ENCODE data around the gene NGRN.

The NGRN gene, protein sequence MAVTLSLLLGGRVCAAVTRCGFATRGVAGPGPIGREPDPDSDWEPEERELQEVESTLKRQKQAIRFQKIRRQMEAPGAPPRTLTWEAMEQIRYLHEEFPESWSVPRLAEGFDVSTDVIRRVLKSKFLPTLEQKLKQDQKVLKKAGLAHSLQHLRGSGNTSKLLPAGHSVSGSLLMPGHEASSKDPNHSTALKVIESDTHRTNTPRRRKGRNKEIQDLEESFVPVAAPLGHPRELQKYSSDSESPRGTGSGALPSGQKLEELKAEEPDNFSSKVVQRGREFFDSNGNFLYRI

DNA sequence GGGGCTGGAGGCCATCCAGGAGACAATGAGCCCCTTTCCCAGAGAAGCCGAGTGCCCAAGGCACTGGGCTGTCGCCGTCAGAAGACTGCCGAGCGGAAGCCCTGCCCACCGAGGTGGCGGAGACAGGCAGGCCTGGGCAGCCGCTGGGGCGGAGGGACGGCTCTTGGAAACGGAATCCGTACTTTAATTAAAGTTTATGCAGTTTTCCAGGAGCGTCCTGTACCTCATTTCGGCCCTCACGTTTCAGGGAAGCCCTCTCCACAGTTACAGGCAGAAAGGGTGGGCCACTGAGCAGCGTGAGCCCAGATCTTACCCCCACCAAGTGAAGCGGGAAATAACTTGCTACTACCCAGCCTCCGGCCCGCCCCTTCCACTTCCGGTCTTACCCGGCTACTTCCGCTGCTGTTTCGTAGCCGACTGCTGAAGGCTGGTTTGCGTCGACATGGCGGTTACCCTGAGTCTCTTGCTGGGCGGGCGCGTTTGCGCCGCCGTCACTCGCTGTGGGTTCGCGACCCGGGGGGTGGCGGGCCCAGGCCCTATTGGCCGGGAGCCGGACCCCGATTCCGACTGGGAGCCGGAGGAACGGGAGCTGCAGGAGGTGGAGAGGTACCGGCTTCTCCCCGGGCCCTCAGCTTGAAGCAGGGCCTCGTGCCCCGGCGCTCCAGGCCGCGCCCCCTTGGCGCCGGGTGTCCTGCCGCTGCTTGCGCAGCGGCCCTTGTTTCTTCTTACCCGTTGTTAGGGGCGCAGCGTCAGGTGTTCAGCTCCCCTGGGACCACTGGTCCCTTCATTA, at the start of gene NGRN:
TSS of gene NGRN (plus strand) at position 402 of the 790 bp plus-strand sequence. CDS start at position 443, 41 bp downstream.
- peak; percentile 71 for DNase-seq

DNA sequence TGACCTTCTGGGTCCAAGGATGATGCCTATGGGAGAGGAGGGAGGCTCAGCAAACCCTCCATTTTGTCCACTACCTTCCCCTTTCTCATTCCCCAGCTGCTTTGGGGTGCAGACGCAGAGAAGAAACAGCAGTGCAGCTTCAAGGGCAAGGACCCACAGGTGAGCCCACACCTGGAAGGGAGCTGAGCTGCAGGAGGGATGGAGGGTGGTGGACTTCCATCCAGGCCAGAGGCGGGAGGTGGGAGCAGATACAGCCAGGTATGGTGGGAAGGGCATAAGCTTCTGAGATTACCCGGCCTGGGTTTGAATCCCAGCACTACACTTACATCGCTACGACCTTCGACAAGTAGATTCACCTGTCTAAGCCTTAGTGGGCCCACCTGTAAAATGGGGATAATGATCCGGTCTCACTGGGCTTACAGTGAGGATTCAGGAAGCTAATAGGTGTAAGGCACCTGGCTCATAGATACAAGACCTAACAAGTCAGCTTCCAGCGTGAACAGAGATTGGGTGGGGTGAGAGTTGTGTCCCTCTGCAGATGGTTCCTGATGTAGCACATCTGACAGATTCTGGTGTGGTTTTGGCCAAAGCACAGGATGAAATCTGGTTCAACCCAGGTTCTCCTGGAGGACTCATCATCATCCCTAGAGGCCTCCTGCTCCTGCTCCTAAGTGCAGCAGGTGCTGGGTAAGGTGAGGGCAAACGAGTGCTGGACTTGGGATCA, 47.6 kb upstream of the NGRN start:
- DNase-seq: no peak

DNA sequence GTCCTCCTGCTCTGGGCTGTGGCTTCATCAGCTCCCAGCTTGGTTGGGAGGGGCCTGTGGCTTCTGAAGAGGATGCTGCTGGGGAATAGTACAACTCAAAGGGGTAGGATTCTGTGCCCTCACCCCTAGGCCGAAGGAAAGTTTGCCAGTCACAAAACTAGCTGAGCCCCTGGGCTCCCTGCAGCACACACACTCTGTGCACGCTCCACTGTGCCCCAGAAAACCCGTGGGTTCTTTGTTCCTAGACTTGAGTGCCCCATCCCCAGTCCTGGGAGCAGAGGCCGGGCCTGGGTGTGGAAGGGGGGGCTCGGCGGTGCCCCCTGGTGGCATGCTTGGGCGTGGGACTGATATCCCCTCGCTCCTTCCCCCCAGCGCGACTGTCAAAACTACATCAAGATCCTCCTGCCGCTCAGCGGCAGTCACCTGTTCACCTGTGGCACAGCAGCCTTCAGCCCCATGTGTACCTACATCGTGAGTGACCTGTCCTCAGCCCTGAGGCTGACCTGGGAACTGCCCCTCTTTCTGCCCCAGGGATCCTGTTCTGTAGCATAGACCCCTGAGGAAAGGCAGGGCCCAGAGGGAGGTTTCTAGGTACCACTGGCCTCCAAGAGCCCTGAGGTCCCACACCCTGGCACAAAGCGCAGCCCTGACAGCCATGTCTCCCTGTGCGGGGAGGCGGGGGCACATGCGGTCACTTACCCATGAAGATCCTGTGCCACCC, 45.9 kb upstream of the NGRN start:
- no peak for DNase-seq

DNA sequence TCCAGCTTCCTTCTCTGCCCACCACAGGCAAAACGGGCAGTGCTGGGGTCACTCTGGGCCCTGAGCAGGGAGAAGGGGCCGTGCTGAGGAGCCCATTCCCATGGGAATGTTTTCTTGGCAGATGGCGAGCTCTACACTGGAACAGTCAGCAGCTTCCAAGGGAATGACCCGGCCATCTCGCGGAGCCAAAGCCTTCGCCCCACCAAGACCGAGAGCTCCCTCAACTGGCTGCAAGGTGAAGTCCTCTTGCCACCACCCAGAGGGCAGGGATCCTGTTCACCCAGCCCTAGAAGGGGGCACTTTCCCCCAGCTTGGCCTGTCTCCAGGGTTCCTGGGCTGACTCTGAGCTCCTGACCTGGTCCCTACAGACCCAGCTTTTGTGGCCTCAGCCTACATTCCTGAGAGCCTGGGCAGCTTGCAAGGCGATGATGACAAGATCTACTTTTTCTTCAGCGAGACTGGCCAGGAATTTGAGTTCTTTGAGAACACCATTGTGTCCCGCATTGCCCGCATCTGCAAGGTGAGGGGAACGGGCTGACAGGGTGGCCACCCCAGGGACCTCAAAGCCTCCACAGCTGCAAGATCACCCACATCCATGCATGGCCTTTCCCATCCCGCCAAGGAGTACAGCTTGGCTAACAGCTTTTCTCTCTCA, 44.1 kb upstream of the NGRN start:
- peak; percentile 5 for DNase-seq

DNA sequence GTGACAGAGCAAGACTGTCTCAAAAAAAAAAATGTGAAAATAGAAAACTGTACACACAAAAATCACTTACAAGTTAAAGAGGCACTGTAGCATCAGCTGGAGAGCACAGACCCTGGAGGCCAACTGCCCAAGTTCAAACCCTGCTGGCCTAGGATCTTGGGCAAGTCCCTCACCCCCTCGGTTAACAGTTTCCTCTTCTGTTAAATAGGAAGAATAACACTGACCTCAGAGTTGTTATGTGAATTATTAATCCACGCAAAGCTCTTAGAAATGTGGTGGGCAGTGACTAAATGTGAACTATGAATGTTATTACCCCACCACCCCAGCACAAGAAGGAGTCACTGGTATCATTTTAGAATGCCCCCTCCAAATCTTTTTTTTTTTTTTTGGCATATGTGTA, 42.9 kb upstream of the NGRN start:
- no peak for DNase-seq

DNA sequence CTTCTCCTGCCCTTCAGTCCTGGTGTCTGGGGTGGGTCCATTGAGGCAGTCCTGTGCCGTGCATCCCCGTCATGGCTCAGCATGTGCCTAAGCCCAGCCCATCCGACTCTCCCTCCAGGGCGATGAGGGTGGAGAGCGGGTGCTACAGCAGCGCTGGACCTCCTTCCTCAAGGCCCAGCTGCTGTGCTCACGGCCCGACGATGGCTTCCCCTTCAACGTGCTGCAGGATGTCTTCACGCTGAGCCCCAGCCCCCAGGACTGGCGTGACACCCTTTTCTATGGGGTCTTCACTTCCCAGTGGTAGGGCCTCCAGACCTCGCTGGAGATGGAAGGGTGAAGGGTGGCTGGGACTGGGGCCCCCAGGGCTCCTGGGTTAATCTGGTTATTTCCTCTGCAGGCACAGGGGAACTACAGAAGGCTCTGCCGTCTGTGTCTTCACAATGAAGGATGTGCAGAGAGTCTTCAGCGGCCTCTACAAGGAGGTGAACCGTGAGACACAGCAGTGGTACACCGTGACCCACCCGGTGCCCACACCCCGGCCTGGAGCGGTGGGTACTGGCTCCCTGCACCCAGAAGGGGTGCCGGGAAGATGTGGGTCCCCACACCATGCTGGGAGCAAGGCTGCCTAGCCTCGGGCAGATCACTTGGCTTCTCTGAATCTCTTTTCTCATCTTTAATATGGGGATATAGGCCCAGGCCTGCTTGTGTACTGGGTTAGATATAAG, 41.9 kb upstream of the NGRN start:
- DNase-seq: no peak

DNA sequence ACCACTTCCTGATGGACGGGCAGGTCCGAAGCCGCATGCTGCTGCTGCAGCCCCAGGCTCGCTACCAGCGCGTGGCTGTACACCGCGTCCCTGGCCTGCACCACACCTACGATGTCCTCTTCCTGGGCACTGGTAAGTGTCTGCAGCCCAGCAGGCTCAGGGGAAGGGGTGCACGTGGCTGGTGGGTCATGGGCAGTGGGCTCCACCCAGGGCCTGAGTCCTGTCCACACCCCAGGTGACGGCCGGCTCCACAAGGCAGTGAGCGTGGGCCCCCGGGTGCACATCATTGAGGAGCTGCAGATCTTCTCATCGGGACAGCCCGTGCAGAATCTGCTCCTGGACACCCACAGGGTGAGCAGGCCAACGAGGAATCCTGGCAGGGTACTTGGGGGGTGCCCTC, 40.4 kb upstream of the NGRN start:
- no peak for DNase-seq

DNA sequence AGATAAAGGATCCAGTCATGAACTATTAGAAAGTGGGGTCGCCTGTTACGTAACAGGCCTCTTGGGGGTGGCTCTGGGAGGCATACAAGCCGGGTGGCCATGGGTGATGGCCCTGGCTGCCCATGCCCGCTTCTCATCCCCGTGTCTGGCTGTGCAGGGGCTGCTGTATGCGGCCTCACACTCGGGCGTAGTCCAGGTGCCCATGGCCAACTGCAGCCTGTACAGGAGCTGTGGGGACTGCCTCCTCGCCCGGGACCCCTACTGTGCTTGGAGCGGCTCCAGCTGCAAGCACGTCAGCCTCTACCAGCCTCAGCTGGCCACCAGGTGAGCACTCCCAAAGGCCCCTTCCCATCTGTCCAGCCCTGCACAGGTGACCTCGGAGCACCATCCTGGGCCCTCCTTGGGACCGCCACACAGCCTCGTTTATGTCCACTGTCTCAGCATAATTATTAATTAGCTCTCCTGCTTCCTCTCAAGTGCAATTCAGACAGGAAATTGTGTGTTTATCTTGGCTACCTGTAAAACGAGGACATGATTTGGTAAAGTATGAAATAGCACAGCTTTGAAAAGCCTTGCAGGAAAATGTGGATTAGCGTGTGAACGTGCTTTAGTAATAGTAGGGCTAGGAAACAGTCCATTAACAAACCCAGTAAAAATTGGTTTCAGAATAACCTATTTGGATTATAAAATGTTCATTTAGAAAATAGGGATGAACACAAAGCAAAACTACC, 39.8 kb upstream of the NGRN start:
- peak; percentile 36 for DNase-seq

DNA sequence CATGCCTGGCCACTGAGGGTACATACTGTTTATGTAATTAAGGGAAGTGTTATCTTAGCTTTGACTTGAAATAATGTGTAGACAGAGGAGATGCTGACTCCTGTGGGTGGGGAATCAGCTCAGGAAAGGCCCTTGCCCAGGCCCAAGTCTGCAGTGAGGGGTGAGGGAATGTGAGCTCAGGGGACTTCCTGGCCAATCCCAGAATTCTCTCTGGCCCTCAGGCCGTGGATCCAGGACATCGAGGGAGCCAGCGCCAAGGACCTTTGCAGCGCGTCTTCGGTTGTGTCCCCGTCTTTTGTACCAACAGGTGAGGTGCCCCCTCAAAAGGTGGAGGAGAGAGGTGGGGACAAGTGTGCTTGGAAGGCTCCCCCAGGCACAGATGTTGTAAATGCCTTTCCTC, 38.1 kb upstream of the NGRN start:
- no peak for DNase-seq

DNA sequence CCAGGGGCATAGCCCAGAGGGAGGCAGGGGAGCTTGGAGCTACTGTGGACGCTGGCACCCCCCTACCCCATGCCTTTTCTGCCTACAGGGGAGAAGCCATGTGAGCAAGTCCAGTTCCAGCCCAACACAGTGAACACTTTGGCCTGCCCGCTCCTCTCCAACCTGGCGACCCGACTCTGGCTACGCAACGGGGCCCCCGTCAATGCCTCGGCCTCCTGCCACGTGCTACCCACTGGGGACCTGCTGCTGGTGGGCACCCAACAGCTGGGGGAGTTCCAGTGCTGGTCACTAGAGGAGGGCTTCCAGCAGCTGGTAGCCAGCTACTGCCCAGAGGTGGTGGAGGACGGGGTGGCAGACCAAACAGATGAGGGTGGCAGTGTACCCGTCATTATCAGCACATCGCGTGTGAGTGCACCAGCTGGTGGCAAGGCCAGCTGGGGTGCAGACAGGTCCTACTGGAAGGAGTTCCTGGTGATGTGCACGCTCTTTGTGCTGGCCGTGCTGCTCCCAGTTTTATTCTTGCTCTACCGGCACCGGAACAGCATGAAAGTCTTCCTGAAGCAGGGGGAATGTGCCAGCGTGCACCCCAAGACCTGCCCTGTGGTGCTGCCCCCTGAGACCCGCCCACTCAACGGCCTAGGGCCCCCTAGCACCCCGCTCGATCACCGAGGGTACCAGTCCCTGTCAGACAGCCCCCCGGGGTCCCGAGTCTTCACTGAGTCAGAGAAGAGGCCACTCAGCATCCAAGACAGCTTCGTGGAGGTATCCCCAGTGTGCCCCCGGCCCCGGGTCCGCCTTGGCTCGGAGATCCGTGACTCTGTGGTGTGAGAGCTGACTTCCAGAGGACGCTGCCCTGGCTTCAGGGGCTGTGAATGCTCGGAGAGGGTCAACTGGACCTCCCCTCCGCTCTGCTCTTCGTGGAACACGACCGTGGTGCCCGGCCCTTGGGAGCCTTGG, 37.4 kb upstream of the NGRN start:
- no peak for DNase-seq

DNA sequence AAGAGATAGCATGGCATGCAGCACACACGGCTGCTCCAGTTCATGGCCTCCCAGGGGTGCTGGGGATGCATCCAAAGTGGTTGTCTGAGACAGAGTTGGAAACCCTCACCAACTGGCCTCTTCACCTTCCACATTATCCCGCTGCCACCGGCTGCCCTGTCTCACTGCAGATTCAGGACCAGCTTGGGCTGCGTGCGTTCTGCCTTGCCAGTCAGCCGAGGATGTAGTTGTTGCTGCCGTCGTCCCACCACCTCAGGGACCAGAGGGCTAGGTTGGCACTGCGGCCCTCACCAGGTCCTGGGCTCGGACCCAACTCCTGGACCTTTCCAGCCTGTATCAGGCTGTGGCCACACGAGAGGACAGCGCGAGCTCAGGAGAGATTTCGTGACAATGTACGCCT, 36.5 kb upstream of the NGRN start:
- DNase-seq: no peak

DNA sequence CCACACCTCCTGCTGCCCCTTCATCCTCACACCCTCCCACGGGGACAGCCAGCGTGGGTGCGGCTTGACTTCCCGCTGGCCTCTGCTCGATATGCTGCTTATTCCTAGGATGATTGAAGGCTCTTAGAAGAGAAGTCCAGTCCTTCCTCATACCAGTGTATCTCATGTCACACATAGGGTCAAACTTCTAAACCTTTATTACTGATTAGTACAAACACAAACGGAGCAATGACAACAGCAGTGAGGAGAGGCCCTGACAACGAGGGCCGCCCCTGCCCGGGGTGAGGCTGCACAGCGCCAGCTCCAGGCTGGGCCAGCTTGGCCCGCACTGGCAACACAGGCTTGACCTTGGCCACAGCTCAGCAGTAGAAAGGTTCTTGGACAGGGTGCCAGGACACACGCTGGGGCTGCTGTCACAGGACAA, 35.4 kb upstream of the NGRN start:
- no peak for DNase-seq

DNA sequence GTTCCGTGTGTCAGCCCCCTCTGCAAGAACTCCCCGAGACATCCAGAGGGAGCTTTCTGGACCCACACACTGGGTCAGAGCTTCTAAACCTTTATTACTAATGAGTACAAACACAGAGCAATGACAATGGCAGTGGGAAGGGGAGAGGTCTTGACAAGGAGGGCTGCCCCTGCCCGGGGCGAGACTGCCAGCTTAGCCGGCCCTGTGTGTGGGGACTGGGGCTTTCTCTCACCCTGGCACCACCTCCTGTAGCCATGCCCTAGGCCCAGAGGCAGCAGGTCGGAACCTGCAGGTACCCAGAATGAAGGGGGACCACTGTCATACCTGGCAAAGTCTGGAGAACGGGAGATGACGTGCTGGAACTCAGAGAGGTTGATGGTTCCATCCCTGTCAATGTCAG, 34.9 kb upstream of the NGRN start:
- no peak for DNase-seq

DNA sequence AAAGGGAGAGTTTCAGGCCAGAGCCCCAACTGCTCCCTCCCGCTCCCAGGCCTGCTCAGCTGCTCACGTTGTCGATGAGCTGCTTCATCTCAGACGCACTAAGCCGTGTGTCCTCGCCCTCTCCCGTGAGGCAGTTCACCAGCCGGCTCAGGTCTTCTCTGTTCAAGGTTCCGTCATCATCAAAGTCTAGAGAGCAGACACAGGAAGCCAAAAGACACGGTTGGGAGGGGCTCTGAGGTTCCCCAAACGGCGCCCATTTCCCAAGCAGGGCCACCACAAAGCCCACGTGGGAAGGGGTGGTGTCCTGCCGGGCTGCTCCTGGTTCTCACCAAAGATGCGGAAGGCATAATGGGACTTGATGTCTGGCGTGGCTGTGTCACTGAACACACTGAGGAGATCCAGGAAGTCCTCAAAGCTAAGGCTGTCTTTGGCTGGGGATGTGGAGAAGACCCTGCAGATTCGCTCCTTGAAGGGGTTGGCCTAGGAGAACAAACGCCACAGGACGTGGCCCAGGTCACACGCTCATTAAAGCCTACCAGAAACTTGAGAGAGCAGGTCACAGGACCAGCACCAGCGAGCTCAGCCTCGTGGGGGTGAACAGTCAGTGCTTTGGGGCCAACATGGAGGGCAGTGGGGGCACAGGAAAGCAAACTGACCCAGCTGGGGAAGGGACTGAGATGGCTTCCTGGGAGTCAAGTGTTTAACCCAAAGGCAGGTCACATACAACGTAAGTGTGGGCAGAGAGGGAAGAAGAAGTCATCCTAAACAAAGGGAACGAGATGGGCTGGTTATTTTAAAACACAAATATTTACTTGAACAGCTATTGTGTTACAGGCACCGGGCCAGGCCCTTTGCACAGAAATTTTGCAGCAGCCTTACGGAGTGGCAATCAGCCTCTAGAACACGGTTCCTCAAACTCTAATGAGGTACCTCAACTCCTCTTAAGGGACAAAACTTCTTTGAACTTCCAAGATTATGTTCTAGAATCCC, 34.1 kb upstream of the NGRN start:
- no peak for DNase-seq

DNA sequence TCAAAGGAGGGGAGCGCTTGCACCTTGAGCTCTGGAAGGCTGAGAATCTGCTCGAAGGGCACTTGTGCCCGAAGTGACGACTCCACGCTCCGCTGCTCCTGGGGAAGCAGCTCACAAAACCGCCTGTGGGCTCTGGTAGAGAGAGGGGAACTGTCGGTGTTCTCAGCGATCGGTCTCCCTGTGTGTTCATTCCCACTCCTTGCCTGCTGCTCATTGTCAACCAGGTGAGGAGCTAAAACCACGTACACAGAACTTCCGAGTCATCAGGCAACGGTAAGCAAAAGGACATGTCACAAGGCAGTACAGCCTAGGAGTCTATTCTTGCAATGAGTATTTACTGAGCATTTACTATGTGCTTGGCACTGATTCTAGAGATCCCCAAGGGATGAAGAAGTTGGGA, 33.3 kb upstream of the NGRN start:
- no peak for DNase-seq

DNA sequence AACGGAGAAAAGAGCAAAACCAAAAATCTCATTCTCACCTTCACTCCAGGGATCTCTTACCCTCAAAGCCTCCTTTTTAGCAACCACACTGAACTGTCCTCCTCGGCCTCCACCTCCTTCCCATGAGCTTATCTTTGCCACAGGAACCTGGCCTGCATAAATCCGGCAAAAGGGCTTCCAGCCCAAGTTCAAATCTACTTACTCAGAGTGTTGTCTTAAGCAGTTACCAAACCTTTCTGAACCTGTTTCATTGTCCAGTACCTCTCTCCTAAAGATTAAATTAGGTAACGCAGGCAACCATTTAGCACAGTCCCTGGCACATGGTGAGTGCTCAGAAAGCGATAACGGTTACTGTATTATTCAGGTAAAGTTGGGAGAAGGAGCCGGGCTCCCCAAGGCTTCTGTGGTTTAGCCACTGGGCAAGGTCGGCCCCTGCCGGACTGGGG, 32.5 kb upstream of the NGRN start:
- DNase-seq: no peak

DNA sequence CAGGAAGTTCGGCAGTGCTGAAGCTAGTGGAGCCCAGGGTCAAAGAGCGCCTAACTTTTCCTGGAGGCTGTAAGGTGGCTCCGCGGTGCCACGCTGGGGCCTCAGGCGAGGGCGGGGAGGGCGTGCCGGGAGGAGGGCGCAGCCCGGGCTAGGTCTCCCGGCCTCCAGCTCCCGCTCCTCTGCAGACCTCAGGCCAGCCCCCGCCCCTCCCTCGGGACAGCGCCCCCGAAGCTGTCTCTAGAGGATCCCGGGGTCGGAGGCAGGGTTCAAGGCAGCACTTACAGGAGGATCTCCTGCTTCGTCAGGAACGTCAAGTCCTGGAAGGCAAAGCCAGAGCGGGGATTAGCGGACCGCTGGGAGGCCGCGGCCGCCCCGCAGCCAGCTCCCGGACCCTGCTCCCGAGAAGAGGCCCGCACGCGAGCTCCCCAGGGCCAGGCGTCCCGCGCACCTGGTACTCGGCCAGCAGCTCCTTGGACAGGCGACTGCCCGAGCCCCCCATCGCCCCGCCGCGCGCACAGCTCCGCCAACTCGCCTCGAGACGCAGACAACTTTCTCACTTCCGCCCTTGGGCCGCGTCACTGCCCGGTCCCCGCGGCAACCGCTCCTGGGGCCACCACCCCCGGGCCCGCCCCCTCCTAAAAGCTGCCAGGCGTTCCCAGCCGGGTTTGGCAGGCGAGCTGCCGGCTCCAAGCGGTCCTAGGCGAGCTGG, 31.9 kb upstream of the NGRN start, which contains the start of gene CIB1:
TSS of gene CIB1 (minus strand) at position 555 of the 709 bp plus-strand sequence. CDS start at position 499, 56 bp downstream.
- peak; percentile 64 for DNase-seq
